Activated T-cell treated with anti-CD3 and anti-CD28 coated beads, Interleukin-2, amount 50 U/mL, for 4 hours (primary cell): Measurements from ENCODE around the gene PDGFRA. TPM values are rescaled to one million over a fixed set of nuclear protein-coding genes. Genes with fewer than 3 reads are reported as not detected.
A peak's percentile ranks its signal among the peaks of the same experiment; 100 is the strongest.
"Not testable (repeated sequence)": the region's sequence is repeated elsewhere in the genome, so short reads cannot be mapped to it uniquely, and the experiment has no call there.

Source experiments
- ATAC-seq, 2 donors: fragments of 200-7000 bp; cut with Tn5 transposase; one replicate each; pipeline ENCODE4 v1.10.0; 2021
- DNase-seq: peaks from one replicate; pipeline ENCODE4 v3.0.0-alpha.2; 2020
- H3K27me3 Mint-ChIP-seq: one replicate; pipeline ENCODE4 v1.8.0; 2021; ENCODE audit warnings: low read depth, mixed read lengths
- H3K36me3 Mint-ChIP-seq: one replicate; pipeline ENCODE4 v1.8.0; 2022; ENCODE audit warnings: mixed read lengths; ENCODE audit not compliant: insufficient read depth
- H3K4me1 Mint-ChIP-seq: one replicate; pipeline ENCODE4 v1.8.0; 2021; ENCODE audit warnings: low read depth, mixed read lengths
- H3K4me3 Mint-ChIP-seq: one replicate; pipeline ENCODE4 v1.8.0; 2021; ENCODE audit warnings: mild to moderate bottlenecking, moderate library complexity, mixed read lengths
- H3K9me3 Mint-ChIP-seq: one replicate; pipeline ENCODE4 v1.8.0; 2021; ENCODE audit warnings: mixed read lengths
- total RNA-seq, 3 donors: library from RNA; stranded (reverse); gene quantifications; one replicate each; pipeline ENCODE4 v1.2.1, GENCODE V29; 2021

The PDGFRA gene
- total RNA-seq, 3 donors from 2014 or later = 0.05 to 0.22 (median 0.11) TPM

- DNase-seq (no peak), ATAC-seq (no peak)
- Mint-ChIP-seq H3K9me3 (no peaks in the 10 kb centered on the region), H3K27me3 (peaks cover 74% of the 10 kb centered on the region), H3K36me3 (no peaks in the 10 kb centered on the region), H3K4me1 (peaks cover 45% of the 10 kb centered on the region), H3K4me3 (peak overlapping the region; percentile 76)
Measured at GRCh38 chr4:54231768-54232688, 2.9 kb downstream of the PDGFRA start.

GRCh38 chr4:54233277-54233696, 4.2 kb downstream of the PDGFRA start:
- ATAC-seq = peak; percentile 88 to 91
- peak overlapping the region; percentile 76 for H3K4me3 Mint-ChIP-seq
- peaks cover 64% of the 10 kb centered on the region for H3K27me3 Mint-ChIP-seq
- no peaks in the 10 kb centered on the region for H3K9me3 Mint-ChIP-seq
- H3K4me1 Mint-ChIP-seq = peaks cover 33% of the 10 kb centered on the region
- peak; percentile 64 for DNase-seq
- H3K36me3 Mint-ChIP-seq = no peaks in the 10 kb centered on the region

- ATAC-seq = peak; percentile 29 to 46
- peak; percentile 66 for DNase-seq
- peaks cover 27% of the 10 kb centered on the region for H3K4me1 Mint-ChIP-seq
- H3K4me3 Mint-ChIP-seq = peak overlapping the region; percentile 76
- peaks cover 58% of the 10 kb centered on the region for H3K27me3 Mint-ChIP-seq
- no peaks in the 10 kb centered on the region for H3K36me3 Mint-ChIP-seq
- no peaks in the 10 kb centered on the region for H3K9me3 Mint-ChIP-seq
Measured at GRCh38 chr4:54233697-54234496, 4.8 kb downstream of the PDGFRA start.

- H3K27me3 Mint-ChIP-seq = peaks cover 51% of the 10 kb centered on the region
- no peak overlapping the region for H3K4me3 Mint-ChIP-seq
- H3K4me1 Mint-ChIP-seq = peaks cover 23% of the 10 kb centered on the region
- no peak for ATAC-seq
- no peak for DNase-seq
- no peaks in the 10 kb centered on the region for H3K36me3 Mint-ChIP-seq
- no peaks in the 10 kb centered on the region for H3K9me3 Mint-ChIP-seq
Measured at GRCh38 chr4:54234497-54235205, 5.6 kb downstream of the PDGFRA start.

- DNase-seq, H3K36me3 Mint-ChIP-seq, H3K4me3 Mint-ChIP-seq, ATAC-seq, H3K9me3 Mint-ChIP-seq: not testable (repeated sequence)
- Mint-ChIP-seq H3K27me3 (peaks cover 37% of the 10 kb centered on the region), H3K4me1 (peaks cover 19% of the 10 kb centered on the region)
Measured at GRCh38 chr4:54236316-54236715, 7.2 kb downstream of the PDGFRA start.

GRCh38 chr4:54237770-54238169, 8.7 kb downstream of the PDGFRA start:
- peaks cover 9% of the 10 kb centered on the region for H3K4me1 Mint-ChIP-seq

GRCh38 chr4:54238389-54238788, 9.3 kb downstream of the PDGFRA start:
- H3K4me3 Mint-ChIP-seq = no peak overlapping the region
- no peak for DNase-seq
- H3K4me1 Mint-ChIP-seq = peaks cover 9% of the 10 kb centered on the region
- no peaks in the 10 kb centered on the region for H3K36me3 Mint-ChIP-seq
- peaks cover 30% of the 10 kb centered on the region for H3K27me3 Mint-ChIP-seq
- peaks cover 4% of the 10 kb centered on the region for H3K9me3 Mint-ChIP-seq
- no peak for ATAC-seq

More at GRCh38 chr4:54237770-54238169, 8.7 kb downstream of the PDGFRA start:
- peaks cover 4% of the 10 kb centered on the region for H3K9me3 Mint-ChIP-seq
- H3K4me3 Mint-ChIP-seq = no peak overlapping the region
- ATAC-seq (no peak), DNase-seq (no peak)
- H3K36me3 Mint-ChIP-seq = no peaks in the 10 kb centered on the region
- peaks cover 27% of the 10 kb centered on the region for H3K27me3 Mint-ChIP-seq

- not testable (repeated sequence) for ATAC-seq, DNase-seq, H3K9me3 Mint-ChIP-seq, H3K4me3 Mint-ChIP-seq, H3K4me1 Mint-ChIP-seq, H3K36me3 Mint-ChIP-seq
- peaks cover 20% of the 10 kb centered on the region for H3K27me3 Mint-ChIP-seq
Measured at GRCh38 chr4:54241268-54241823, 12.3 kb downstream of the PDGFRA start.

- H3K27me3 Mint-ChIP-seq = peaks cover 18% of the 10 kb centered on the region
- not testable (repeated sequence) for H3K9me3 Mint-ChIP-seq, DNase-seq, H3K36me3 Mint-ChIP-seq, H3K4me1 Mint-ChIP-seq, ATAC-seq, H3K4me3 Mint-ChIP-seq
Measured at GRCh38 chr4:54243541-54243940, 14.4 kb downstream of the PDGFRA start.

GRCh38 chr4:54252312-54252711, 23.2 kb downstream of the PDGFRA start:
- not testable (repeated sequence) for ATAC-seq

GRCh38 chr4:54254116-54254914, 25.2 kb downstream of the PDGFRA start:
- no peaks in the 10 kb centered on the region for H3K4me1 Mint-ChIP-seq
- no peaks in the 10 kb centered on the region for H3K9me3 Mint-ChIP-seq
- ATAC-seq (no peak), DNase-seq (no peak)
- no peaks in the 10 kb centered on the region for H3K36me3 Mint-ChIP-seq
- no peaks in the 10 kb centered on the region for H3K27me3 Mint-ChIP-seq
- H3K4me3 Mint-ChIP-seq = no peak overlapping the region

More at GRCh38 chr4:54252312-54252711, 23.2 kb downstream of the PDGFRA start:
- not testable (repeated sequence) for H3K9me3 Mint-ChIP-seq, H3K36me3 Mint-ChIP-seq, H3K27me3 Mint-ChIP-seq, DNase-seq, H3K4me1 Mint-ChIP-seq, H3K4me3 Mint-ChIP-seq

GRCh38 chr4:54254915-54255246, 25.8 kb downstream of the PDGFRA start:
- Mint-ChIP-seq H3K36me3 (no peaks in the 10 kb centered on the region), H3K4me1 (no peaks in the 10 kb centered on the region), H3K27me3 (no peaks in the 10 kb centered on the region), H3K9me3 (no peaks in the 10 kb centered on the region), H3K4me3 (no peak overlapping the region)
- ATAC-seq = no peak
- no peak for DNase-seq

GRCh38 chr4:54255881-54256280, 26.8 kb downstream of the PDGFRA start:
- Mint-ChIP-seq H3K27me3 (no peaks in the 10 kb centered on the region), H3K36me3 (no peaks in the 10 kb centered on the region)

More at GRCh38 chr4:54255881-54256280, 26.8 kb downstream of the PDGFRA start:
- DNase-seq = no peak
- Mint-ChIP-seq H3K4me1 (no peaks in the 10 kb centered on the region), H3K9me3 (no peaks in the 10 kb centered on the region), H3K4me3 (no peak overlapping the region)
- ATAC-seq = no peak
